ENCODE data around the gene CENPE.
A peak's percentile ranks its signal among the peaks of the same experiment; 100 is the strongest.
"Not testable (repeated sequence)": the region's sequence is repeated elsewhere in the genome, so short reads cannot be mapped to it uniquely, and the experiment has no call there.

CENPE gene, protein sequence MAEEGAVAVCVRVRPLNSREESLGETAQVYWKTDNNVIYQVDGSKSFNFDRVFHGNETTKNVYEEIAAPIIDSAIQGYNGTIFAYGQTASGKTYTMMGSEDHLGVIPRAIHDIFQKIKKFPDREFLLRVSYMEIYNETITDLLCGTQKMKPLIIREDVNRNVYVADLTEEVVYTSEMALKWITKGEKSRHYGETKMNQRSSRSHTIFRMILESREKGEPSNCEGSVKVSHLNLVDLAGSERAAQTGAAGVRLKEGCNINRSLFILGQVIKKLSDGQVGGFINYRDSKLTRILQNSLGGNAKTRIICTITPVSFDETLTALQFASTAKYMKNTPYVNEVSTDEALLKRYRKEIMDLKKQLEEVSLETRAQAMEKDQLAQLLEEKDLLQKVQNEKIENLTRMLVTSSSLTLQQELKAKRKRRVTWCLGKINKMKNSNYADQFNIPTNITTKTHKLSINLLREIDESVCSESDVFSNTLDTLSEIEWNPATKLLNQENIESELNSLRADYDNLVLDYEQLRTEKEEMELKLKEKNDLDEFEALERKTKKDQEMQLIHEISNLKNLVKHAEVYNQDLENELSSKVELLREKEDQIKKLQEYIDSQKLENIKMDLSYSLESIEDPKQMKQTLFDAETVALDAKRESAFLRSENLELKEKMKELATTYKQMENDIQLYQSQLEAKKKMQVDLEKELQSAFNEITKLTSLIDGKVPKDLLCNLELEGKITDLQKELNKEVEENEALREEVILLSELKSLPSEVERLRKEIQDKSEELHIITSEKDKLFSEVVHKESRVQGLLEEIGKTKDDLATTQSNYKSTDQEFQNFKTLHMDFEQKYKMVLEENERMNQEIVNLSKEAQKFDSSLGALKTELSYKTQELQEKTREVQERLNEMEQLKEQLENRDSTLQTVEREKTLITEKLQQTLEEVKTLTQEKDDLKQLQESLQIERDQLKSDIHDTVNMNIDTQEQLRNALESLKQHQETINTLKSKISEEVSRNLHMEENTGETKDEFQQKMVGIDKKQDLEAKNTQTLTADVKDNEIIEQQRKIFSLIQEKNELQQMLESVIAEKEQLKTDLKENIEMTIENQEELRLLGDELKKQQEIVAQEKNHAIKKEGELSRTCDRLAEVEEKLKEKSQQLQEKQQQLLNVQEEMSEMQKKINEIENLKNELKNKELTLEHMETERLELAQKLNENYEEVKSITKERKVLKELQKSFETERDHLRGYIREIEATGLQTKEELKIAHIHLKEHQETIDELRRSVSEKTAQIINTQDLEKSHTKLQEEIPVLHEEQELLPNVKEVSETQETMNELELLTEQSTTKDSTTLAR (N-terminal part only)

DNA sequence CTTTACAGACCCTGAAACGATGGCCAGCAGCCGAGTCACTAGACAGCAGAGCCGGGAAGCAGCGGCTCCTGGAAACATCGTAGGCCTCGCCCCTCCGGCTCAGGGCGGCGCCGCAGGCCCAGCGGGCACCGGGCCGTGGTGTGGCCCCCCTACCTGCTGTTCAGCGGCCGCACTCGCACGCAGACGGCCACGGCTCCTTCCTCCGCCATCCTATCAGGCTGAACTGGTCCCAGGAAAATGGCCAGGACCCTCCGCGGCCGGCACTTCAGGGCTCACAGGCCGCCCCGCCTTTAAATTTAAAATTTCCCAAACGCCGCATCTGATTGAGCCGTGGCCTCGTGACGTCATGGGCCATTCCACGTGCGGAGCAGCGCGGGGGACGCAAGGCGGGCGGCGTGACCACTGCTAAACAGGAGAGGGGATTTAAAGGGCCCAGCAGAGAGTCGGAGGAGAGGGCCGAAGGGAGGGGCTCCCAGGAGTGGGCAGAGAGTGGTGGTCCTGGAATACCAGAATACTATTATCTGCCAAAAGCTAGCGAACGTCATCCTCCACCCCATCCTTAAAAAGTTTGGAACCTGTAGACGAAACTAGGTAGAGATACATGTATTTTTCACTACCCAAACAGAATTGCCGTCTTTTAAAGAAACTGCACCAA lies at the start of gene CENPE:
Gene CENPE, minus strand, starts transcription at position 233 of the 655 bp plus-strand sequence. Its CDS starts 24 bp downstream, at position 209.
- peak; percentile 65 to 73 for DNase-seq (ENCODE audit: low read depth in 2 of 2)

DNA sequence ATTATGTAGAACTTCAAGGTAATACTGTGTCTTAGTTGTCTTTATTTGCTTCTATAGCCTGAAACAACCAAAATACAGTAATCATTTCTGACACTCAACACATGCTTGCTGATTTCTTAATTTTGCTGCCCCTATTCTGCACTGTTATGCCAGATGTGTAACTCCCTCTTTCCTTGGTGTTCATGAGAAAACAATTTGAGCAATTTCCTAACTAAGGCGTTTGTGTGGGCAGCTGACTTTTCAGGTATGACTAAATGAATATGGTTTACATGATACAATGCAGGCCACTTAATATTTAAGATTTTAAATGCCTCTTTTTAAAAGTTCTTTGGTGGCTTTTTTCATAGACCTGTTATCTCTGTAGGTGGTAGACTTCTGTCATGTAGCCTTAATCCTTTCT lies 46.1 kb upstream of the CENPE start:
- DNase-seq (ENCODE audit: low read depth in 2 of 2), result no peak

DNA sequence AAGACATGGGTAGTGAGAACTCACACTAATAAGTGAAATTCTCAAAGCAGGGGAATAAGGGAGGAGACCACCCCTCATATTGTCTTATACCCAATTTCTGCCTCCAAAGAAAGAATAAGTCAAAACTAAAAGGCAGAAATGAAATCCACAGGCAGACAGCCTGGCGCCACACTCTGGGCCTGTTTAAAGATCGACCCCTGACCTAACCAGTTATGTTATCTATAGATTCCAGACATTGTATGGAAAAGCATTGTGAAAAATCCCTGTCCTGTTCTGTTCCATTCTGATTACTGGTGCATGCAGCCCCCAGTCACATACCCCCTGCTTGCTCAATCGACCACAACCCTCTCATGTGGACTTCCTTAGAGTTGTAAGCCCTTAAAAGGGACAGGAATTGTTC lies 32.8 kb upstream of the CENPE start:
- DNase-seq (ENCODE audit: low read depth in 2 of 2), result not testable (repeated sequence)

DNA sequence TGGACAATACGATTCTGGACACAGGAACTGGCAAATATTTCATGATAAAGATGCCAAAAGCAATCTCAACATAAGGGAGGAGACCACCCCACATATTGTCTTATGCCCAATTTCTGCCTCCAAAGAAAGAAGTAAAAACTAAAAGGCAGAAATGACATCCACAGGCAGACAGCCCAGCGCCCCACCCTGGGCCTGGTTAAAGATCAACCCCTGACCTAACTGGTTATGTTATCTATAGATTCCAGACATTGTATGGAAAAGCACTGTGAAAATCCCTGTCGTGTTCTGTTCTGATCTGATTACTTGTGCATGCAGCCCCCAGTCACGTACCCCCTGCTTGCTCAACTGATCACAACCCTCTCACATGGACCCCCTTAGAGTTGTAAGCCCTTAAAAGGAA lies 25.4 kb upstream of the CENPE start:
- DNase-seq (ENCODE audit: low read depth in 2 of 2), result not testable (repeated sequence)

DNA sequence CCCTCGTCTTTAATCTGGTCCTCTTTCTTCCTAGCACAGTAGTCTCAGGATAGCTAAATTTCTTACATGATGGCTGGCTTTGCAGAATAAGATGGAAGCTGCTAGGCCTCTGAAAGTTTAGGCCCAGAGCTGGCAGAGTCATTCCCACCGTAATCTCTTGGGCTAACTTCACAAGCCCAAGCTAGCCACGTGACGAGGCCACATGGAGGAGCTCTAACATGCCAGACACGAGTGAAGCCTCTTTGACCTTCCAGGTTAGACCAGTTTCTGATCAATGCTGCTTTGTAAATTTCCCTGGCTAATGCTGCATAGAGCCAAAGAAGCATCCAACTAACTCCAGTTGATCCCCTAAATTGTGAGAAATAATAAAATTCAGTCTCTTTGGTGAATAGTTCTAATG lies 9.5 kb upstream of the CENPE start:
- DNase-seq (ENCODE audit: low read depth in 2 of 2), result no peak

DNA sequence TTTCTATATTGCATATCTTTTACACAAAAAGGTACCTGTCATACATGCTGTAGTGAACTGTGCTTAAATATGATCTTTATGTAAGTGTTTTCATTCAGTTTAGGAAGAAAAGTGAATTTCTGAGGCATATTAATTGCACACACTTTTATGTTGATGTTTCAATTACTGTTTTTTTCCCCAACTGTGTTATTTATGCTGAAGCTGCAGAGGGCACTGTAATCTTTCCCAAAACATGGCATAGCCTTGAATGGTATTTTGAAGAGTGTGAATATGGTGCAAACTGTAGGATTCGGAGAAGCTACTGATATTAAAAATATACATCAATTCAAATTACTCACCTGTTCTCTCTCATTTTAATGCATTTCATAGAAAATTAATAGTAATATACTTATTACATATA lies 6.0 kb upstream of the CENPE start:
- DNase-seq (ENCODE audit: low read depth in 2 of 2), result no peak

DNA sequence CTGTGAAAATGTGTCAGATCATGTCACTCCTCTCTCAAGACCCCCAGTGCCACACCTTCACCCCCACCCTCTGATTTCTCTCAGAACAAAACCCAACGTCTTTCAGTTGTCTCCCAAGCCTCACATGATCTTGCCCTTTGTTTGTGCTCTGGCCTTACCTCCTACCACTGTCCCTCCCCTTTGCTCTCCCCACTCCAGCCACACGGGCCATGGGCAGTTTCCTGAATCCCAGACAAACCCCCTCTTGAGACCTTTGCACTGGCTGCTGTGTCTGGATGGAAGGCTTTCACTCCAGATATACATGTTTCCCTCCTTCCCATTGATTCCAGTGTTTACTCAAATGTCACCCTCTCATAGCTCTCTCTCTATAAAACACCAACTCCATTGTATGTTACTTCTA lies 3.6 kb upstream of the CENPE start:
- no peak for DNase-seq (ENCODE audit: low read depth in 2 of 2)

DNA sequence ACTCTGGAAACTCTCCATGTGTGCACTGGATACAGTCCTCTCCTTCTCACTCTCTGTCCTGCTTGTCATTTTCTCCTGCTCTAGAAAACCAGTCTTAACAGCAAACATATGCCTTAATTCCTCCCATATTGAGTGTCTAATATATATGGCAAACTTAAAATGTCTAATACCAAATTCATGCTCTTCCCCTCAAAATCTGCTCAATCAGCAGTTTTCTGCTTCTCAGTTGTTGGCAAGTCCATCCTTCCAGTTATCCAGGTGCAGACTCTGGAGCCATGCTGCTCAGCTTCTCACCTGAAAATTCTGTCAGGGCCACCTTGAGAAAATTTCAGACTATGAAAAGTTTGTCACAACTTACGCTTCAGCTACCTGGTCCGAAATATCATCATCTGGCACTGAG lies 3.1 kb upstream of the CENPE start:
- no peak for DNase-seq (ENCODE audit: low read depth in 2 of 2)

DNA sequence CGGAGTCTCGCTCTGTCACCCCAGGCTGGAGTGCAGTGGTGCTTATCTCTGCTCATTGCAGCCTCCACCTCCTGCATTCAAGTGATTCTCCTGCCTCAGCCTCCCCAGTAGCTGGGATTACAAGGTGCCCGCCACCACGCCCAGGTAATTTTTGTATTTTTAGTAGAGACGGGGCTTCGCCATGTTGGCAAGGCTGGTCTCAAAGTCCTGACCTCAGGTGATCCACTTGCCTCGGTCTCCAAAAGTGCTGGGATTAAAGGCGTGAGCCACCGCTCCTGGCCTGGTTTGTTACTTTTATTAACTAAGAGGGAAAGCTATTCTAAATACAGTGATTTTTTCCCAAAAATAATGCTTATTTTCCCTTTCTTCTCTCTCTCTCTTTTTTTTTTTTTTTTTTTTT lies 866 bp upstream of the CENPE start:
- DNase-seq (ENCODE audit: low read depth in 2 of 2), result no peak

DNA sequence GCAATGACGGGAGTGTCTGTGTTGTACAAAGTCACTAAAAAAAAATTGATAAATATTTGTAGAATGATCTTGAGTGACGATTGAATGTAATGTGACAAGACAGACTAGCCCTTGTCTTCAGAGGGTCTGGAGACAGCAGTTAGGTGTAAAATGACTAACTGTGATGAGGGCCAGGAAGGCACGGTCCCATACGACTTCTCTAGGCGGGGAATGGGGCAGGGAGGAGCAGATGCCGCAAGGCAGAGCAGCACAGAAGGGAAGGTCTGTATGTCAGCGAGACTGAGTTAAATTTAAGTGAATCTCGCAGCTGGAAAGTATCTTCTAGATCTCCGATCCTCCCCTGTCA lies 405 bp downstream of the CENPE start:
- no peak for DNase-seq (ENCODE audit: low read depth in 2 of 2)

DNA sequence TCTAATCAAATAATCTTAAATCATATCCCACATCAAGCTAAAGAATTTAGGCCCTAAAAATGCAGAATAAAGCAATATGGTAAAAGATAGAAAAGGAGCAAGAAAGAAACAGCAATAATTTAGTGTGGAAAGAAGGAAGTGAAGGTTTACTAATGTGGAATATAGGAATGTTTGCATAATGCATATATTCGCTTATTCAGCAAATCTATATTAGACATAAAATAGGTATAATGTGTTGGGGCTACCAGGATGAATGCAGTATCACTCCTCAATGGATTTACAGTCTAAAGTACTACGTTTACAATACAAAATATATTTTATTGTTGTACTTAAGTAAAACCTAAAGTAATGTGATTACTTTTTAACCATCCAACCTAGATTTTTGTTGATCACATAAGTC lies 4.7 kb downstream of the CENPE start:
- DNase-seq (ENCODE audit: low read depth in 2 of 2), result no peak

DNA sequence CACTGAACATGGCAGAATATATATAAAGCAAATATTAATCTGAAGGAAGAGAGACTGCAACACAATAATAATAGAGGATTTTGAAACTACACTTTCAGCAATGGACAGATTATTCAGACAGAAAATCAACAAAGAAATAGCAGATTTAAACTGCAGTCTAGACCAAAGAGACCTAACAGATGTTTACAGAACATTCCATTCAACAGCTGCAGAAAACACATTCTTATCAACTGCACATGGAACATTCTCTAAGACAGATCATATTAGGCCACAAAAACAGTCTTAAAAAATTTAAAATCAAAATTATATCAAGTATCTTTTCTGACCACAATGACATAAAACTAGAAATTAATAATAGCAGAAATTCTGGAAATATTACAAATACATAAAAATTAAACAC lies 27.1 kb downstream of the CENPE start:
- no peak for DNase-seq (ENCODE audit: low read depth in 2 of 2)

DNA sequence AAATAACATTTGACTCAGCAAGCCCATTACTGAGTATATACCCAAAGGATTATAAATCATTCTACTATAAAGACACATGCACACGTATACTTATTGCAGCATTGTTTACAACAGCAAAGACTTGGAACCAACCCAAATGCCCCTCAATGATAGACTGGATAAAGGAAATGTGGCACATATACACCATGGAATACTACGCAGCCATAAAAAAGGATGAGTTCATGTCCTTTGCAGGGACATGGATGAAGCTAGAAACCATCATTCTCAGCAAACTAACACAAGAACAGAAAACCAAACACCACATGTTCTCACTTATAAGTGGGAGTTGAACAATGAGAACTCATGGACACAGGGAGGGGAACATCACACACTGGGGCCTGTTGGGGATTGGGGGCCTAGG lies 28.4 kb downstream of the CENPE start:
- not testable (repeated sequence) for DNase-seq (ENCODE audit: low read depth in 2 of 2)

DNA sequence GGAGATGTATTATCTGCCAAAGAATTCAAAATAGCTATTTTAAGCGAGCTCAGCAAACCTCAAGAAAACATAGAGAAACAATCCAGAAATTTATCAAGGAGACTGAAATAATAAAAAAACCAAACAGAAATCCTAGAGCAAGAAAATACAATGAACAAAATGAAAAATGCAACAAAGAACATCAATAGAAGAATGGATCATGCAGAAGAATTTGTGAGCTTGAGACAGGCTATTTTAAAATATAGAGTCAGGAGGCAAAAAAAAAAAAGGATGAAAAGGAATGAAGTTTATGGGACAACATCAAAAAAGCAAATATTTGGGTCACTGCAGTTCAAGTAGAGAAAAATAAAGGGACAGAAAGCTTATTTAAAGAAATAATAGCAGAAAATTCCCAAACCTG lies 29.1 kb downstream of the CENPE start:
- DNase-seq (ENCODE audit: low read depth in 2 of 2), result no peak

DNA sequence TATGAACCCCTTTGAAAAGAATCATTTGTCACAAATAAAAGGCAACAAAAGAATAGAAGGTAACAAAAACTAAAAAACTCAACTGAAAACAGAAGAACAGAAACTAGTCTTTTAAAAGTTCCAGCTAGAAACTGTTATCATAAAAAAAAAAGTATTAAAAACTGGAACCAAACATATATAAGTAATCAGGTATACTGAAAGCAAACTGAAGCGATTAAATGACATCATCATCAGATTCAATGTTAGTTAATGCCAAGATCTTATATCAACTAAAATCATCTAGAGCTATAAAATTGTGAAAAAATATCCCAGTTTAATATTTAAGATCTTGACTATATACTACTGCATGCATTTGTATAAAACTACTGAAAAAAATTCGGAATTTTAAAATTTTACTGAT lies 36.0 kb downstream of the CENPE start:
- DNase-seq (ENCODE audit: low read depth in 2 of 2), result no peak

DNA sequence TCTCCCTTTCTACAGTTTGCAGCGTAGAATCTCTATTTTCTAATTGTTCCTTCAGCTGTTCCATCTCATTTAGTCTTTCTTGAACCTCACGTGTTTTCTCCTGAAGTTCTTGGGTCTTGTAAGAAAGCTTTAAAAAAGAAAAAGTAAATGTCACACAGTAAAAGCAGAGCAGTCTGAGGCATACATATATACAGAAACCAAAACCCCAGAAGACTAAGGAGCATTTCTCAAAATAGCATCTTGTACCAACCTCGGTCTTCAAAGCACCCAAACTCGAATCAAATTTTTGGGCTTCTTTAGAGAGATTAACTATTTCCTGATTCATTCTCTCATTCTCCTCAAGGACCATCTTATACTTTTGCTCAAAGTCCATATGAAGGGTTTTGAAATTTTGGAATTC lies 39.4 kb downstream of the CENPE start:
- DNase-seq (ENCODE audit: low read depth in 2 of 2), result no peak

DNA sequence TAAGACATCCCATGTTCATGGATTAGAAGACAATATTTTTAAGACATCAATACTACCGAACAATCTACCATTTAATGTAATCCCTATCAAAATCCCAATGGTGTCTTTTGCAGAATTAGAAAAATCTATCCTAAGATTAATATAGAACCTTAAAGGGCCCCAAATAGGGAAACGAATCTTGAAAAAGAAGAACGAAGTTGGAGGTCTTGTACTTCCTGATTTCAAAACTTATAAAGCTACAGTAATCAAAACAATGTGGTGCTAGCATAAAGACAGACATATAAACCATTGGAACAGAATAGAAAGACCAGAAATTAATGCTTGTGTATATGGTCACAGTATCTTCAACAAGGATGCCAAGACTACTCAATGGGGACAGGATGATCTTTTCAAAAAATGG lies 42.0 kb downstream of the CENPE start:
- DNase-seq (ENCODE audit: low read depth in 2 of 2), result no peak

DNA sequence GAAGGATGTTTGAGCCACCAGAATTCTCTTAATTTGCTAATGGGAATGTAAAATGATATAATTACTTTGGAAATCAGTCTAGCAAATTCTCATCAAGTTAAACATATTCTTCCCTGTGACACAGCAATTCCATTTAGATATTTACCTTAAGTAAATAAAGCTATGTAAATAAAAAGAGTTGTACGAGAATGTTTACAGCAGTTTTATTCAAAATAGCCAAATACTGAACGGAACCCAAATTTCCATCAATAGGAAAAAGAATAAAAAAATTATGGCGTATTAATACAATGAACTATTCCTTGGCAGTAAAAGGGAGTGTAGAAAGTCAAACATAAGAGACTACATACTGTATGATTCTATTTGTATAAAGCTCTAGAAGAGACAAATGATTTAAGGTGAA lies 45.8 kb downstream of the CENPE start:
- no peak for DNase-seq (ENCODE audit: low read depth in 2 of 2)

DNA sequence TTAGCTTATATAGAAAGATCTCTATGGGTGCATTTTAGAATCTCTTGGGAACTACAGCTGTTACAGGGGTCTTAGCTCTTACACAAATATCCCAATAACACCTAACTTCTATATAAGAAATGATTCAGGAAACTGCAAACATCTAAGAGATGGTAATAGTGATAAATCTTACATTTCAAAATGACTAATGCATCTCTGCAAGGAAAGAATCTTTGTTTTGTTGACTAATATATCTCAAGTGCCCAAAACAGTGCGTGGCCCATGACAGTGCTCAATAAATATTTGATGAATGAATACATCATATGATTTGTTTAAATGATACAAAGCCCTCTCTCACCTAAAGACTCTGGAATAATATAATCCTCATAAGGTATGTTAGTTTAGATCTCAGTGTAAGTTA lies 47.5 kb downstream of the CENPE start:
- DNase-seq (ENCODE audit: low read depth in 2 of 2), result no peak

DNA sequence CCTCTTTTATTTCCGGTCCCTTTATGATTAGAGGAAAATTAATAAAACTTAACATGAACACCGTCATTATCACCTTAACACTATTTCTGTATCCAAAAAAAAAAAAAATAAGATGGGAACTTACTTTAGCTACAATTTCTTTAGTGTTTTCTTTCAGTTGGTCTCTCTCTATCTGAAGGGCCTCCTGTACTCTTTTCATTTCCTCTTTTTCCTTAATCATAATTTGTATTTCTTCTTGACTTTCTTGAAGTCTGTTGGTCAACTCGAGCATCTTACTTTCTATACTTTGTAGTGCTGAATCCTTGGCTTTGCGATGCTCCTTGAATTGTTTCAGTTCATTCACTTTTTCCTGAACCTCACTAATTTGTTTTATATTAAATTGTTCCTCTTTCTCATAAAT lies 53.2 kb downstream of the CENPE start:
- DNase-seq (ENCODE audit: low read depth in 2 of 2), result no peak

DNA sequence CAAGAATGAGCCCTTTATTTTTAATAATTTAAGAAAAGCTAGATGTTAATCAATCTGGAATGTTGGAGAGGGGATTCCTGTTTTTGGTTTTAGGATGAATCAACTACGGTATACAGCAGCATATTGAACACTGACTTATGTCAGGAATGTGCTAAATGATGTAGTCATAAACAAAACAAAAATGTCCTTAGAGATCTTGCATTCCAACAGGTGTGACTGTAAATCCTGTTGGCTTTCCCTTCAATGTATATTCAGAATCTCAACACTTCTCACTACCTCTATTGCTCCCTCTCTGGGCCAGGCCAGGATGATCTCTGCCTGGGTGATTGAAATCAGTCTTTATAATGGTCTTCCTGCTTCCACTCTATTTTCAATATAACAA lies 60.7 kb downstream of the CENPE start:
- no peak for DNase-seq (ENCODE audit: low read depth in 2 of 2)
